SK-N-SH treated with all-trans-retinoic acid at 6 μM for 48 hours (cell line): ENCODE results near the gene EMC1.

Experiments
- ATAC-seq: fragments of 200-7000 bp; cut with Tn5 transposase; 3 replicates; pipeline ENCODE4 v1.9.1; 2020; ENCODE audit warnings: mild to moderate bottlenecking, moderate library complexity
- ARNTL ChIP-seq: fragments of 450-650 bp; formaldehyde crosslinking; IDR thresholded peaks from 2 replicates; pipeline ENCODE4 v1.5.0; 2020; ENCODE audit warnings: low read depth, mild to moderate bottlenecking, moderate library complexity, borderline replicate concordance
- BACH2 ChIP-seq: fragments of 250-450 bp; sonication (Bioruptor Pico); IDR thresholded peaks from 2 replicates; pipeline ENCODE4 v1.9.0; 2021; ENCODE audit warnings: mild to moderate bottlenecking, borderline replicate concordance
- CSDC2 ChIP-seq: fragments of 250-450 bp; sonication (Bioruptor Pico); IDR thresholded peaks from 2 replicates; pipeline ENCODE4 v1.5.0; 2020; ENCODE audit warnings: mild to moderate bottlenecking, moderate library complexity
- ESRRG ChIP-seq: fragments of 250-450 bp; sonication (Bioruptor Pico); IDR thresholded peaks from 2 replicates; pipeline ENCODE4 v1.6.1; 2021; ENCODE audit warnings: mild to moderate bottlenecking
- GLIS3 ChIP-seq: fragments of 250-450 bp; sonication (Bioruptor Pico); IDR thresholded peaks from 2 replicates; pipeline ENCODE4 v1.5.0; 2020; ENCODE audit warnings: mild to moderate bottlenecking, moderate library complexity
- ISL1 ChIP-seq: fragments of 250-450 bp; sonication (Bioruptor Pico); IDR thresholded peaks from 2 replicates; pipeline ENCODE4 v2.1.2; 2022; ENCODE audit warnings: mild to moderate bottlenecking, moderate library complexity
- OSR1 ChIP-seq: fragments of 250-450 bp; sonication (Bioruptor Pico); IDR thresholded peaks from 2 replicates; pipeline ENCODE4 v1.8.0; 2022; ENCODE audit warnings: moderate library complexity, mild to moderate bottlenecking, inconsistent platforms
- PPARA ChIP-seq: fragments of 250-450 bp; sonication (Bioruptor Pico); IDR thresholded peaks from 2 replicates; pipeline ENCODE4 v1.5.0; 2020; ENCODE audit warnings: mild to moderate bottlenecking, borderline replicate concordance
- RARB ChIP-seq: fragments of 250-450 bp; sonication (Bioruptor Pico); IDR thresholded peaks from 2 replicates; pipeline ENCODE4 v1.8.0; 2021; ENCODE audit warnings: mild to moderate bottlenecking, moderate library complexity
- SNAI2 ChIP-seq: fragments of 250-450 bp; sonication (Bioruptor Pico); IDR thresholded peaks from 2 replicates; pipeline ENCODE4 v1.5.0; 2020; ENCODE audit warnings: mild to moderate bottlenecking, moderate library complexity
- TCF4 ChIP-seq: fragments of 250-450 bp; sonication (Bioruptor Pico); IDR thresholded peaks from 2 replicates; pipeline ENCODE4 v1.8.0; 2021; ENCODE audit warnings: mild to moderate bottlenecking, moderate library complexity, borderline replicate concordance
- TOX ChIP-seq: fragments of 250-450 bp; sonication (Bioruptor Pico); IDR thresholded peaks from 2 replicates; pipeline ENCODE4 v1.8.0; 2021; ENCODE audit warnings: mild to moderate bottlenecking, moderate library complexity, borderline replicate concordance
- TSHZ2 ChIP-seq: fragments of 250-450 bp; sonication (Bioruptor Pico); IDR thresholded peaks from 2 replicates; pipeline ENCODE4 v1.5.0; 2020; ENCODE audit warnings: mild to moderate bottlenecking, moderate library complexity
- ZC3H10 ChIP-seq: fragments of 250-450 bp; sonication (Bioruptor Pico); IDR thresholded peaks from 2 replicates; pipeline ENCODE4 v1.5.1; 2021; ENCODE audit warnings: mild to moderate bottlenecking, moderate library complexity
- ZFP3 ChIP-seq: fragments of 250-450 bp; sonication (Bioruptor Pico); IDR thresholded peaks from 2 replicates; pipeline ENCODE4 v1.5.0; 2020; ENCODE audit warnings: mild to moderate bottlenecking, moderate library complexity
- ZFP30 ChIP-seq: fragments of 450-650 bp; formaldehyde crosslinking; IDR thresholded peaks from 2 replicates; pipeline ENCODE4 v1.5.0; 2022; ENCODE audit warnings: mild to moderate bottlenecking, moderate library complexity
- ZNF70 ChIP-seq: fragments of 450-650 bp; formaldehyde crosslinking; IDR thresholded peaks from 2 replicates; pipeline ENCODE4 v1.5.0; 2020; ENCODE audit warnings: mild to moderate bottlenecking, moderate library complexity
- ZNF8 ChIP-seq: fragments of 450-650 bp; formaldehyde crosslinking; IDR thresholded peaks from 2 replicates; pipeline ENCODE4 v1.5.0; 2020; ENCODE audit warnings: mild to moderate bottlenecking, moderate library complexity
- TF ChIP-seq, protein P1 (sequence below): fragments of 250-450 bp; sonication (Bioruptor Pico); IDR thresholded peaks from 2 replicates; pipeline ENCODE4 v1.8.0; 2021; ENCODE audit warnings: low read depth, mild to moderate bottlenecking, moderate library complexity, borderline replicate concordance
- TF ChIP-seq, protein P2 (sequence below): fragments of 250-450 bp; sonication (Bioruptor Pico); IDR thresholded peaks from 2 replicates; pipeline ENCODE4 v1.5.1; 2020; ENCODE audit warnings: low read depth, mild to moderate bottlenecking, moderate library complexity
- TF ChIP-seq, protein P3 (sequence below): fragments of 250-450 bp; sonication (Bioruptor Pico); IDR thresholded peaks from 2 replicates; pipeline ENCODE4 v1.8.0; 2020; ENCODE audit warnings: mild to moderate bottlenecking, moderate library complexity, borderline replicate concordance

EMC1 gene

DNA sequence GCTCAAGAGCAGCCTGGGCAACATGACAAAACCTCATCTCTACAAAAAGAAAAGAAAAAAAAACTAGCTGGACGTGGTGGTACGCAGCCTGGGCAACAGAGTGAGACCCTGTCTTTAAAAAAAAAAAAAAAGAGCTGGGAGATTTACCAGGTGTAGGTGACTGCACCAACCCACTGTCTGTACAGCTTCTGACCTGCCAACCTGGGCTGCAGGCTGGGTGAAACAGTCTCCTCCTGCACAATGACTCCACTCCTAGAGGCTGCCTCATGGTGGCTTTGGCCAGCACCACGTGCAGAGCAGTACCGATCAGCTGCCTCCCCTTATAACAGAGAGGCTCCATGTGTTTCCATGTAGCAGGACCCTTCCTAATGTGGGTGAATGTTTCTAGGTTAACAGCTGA lies 4.0 kb upstream of the EMC1 start:
- no peak for TF ChIP-seq CSDC2
- no peak for TF ChIP-seq ISL1 (CRISPR knock-in tag)
- no peak for TF ChIP-seq ZNF70
- TF ChIP-seq BACH2 (CRISPR knock-in tag), result no peak
- TF ChIP-seq PPARA (CRISPR knock-in tag), result no peak
- TF ChIP-seq ZFP30 (CRISPR knock-in tag), result no peak
- TF ChIP-seq OSR1 (CRISPR knock-in tag), result no peak
- TF ChIP-seq, protein P1, sequence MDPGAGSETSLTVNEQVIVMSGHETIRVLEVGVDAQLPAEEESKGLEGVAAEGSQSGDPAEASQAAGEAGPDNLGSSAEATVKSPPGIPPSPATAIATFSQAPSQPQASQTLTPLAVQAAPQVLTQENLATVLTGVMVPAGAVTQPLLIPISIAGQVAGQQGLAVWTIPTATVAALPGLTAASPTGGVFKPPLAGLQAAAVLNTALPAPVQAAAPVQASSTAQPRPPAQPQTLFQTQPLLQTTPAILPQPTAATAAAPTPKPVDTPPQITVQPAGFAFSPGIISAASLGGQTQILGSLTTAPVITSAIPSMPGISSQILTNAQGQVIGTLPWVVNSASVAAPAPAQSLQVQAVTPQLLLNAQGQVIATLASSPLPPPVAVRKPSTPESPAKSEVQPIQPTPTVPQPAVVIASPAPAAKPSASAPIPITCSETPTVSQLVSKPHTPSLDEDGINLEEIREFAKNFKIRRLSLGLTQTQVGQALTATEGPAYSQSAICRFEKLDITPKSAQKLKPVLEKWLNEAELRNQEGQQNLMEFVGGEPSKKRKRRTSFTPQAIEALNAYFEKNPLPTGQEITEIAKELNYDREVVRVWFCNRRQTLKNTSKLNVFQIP (CRISPR knock-in tag), result no peak
- TF ChIP-seq, protein P2, sequence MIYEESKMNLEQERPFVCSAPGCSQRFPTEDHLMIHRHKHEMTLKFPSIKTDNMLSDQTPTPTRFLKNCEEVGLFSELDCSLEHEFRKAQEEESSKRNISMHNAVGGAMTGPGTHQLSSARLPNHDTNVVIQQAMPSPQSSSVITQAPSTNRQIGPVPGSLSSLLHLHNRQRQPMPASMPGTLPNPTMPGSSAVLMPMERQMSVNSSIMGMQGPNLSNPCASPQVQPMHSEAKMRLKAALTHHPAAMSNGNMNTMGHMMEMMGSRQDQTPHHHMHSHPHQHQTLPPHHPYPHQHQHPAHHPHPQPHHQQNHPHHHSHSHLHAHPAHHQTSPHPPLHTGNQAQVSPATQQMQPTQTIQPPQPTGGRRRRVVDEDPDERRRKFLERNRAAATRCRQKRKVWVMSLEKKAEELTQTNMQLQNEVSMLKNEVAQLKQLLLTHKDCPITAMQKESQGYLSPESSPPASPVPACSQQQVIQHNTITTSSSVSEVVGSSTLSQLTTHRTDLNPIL (CRISPR knock-in tag), result no peak
- no peak for TF ChIP-seq ESRRG
- TF ChIP-seq ZNF8, result no peak
- TF ChIP-seq TSHZ2, result no peak
- no peak for TF ChIP-seq ZFP3 (CRISPR knock-in tag)
- TF ChIP-seq, protein P3, sequence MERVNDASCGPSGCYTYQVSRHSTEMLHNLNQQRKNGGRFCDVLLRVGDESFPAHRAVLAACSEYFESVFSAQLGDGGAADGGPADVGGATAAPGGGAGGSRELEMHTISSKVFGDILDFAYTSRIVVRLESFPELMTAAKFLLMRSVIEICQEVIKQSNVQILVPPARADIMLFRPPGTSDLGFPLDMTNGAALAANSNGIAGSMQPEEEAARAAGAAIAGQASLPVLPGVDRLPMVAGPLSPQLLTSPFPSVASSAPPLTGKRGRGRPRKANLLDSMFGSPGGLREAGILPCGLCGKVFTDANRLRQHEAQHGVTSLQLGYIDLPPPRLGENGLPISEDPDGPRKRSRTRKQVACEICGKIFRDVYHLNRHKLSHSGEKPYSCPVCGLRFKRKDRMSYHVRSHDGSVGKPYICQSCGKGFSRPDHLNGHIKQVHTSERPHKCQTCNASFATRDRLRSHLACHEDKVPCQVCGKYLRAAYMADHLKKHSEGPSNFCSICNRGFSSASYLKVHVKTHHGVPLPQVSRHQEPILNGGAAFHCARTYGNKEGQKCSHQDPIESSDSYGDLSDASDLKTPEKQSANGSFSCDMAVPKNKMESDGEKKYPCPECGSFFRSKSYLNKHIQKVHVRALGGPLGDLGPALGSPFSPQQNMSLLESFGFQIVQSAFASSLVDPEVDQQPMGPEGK (CRISPR knock-in tag), result no peak
- no peak for TF ChIP-seq ARNTL (CRISPR knock-in tag)
- TF ChIP-seq TOX, result no peak
- no peak for TF ChIP-seq GLIS3
- no peak for TF ChIP-seq SNAI2 (CRISPR knock-in tag)
- TF ChIP-seq, all 23 proteins: peak for 0

DNA sequence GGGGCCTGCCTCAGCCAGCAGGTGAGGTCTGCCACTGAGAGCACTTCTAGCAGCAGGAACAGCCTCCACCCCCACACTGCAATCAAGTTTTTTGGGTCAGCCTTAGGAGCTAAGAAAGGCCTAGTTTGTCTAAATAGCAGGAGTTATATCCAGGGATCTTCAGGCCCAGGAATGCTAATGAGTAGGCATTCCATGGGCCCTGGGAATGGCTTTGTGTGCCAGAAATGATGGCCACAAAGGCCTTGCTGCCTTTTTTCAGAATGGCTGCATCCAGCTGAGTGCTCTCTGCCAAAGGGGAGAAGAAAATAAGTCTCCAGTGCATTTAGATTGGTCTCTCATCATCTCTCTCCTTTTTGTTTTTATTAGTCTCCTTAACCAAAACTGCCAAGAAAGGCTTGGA lies 3.1 kb upstream of the EMC1 start:
- no peak for ATAC-seq
- TF ChIP-seq RARB (CRISPR knock-in tag) (no peak), ZFP30 (CRISPR knock-in tag) (no peak), BACH2 (CRISPR knock-in tag) (no peak), ESRRG (no peak)
- TF ChIP-seq, protein P1 (CRISPR knock-in tag), result no peak

More for the DNA sequence above, 4.0 kb upstream of the EMC1 start:
- no peak for ATAC-seq

DNA sequence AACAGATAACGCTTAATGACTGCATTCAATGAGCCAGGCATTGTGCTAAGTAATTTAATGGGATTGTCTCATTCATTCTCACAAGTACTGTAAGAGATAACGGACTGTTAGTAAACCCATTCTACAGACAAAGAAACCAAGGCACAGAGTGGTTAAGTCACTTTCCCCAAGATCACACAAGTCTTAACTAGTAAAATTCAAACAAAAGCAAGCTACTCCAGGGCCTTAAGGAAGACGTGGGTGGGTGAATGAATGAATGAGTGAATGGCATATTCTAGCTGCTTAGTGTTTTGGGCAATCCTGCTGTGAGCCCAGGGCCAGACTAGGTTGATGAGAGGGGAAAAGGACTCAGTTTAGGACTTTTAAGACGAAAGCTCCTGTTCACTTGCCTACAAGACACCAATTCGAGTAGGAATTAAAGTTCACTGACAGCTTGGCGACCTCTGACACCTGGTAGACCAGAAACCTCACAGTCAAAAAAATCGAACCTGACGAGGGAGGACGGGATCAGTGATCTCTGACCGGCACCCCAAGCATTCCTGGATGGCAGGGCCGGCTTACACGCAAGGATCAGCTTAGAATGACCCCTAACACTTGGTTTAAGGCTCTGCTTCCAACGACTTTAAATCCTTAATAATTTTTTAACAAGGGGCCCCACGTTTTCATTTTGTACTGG lies 557 bp downstream of the EMC1 start:
- no peak; the same call in 2 of the 3 replicates for ATAC-seq
- TF ChIP-seq TSHZ2, result no peak
- no peak for TF ChIP-seq ZC3H10 (CRISPR knock-in tag)
- no peak for TF ChIP-seq RARB (CRISPR knock-in tag)
- TF ChIP-seq SNAI2 (CRISPR knock-in tag), result no peak
- TF ChIP-seq TCF4 (CRISPR knock-in tag), result no peak
- no peak for TF ChIP-seq CSDC2
- no peak for TF ChIP-seq BACH2 (CRISPR knock-in tag)
- TF ChIP-seq GLIS3, result no peak
- no peak for TF ChIP-seq ESRRG
